K562 (cell line): Measurements from ENCODE around the gene IGF2R. TPM values are rescaled to one million over a fixed set of nuclear protein-coding genes. Genes with fewer than 3 reads are reported as not detected.
A peak's percentile ranks its signal among the peaks of the same experiment; 100 is the strongest.

Source experiments
- ARID2 ChIP-seq: fragments of 450-650 bp; IDR thresholded peaks from 2 replicates; pipeline ENCODE4 v1.6.1; 2017; ENCODE audit warnings: antibody characterized with exemption, mild to moderate bottlenecking
- ARID4B ChIP-seq: sonication (generic); formaldehyde crosslinking; IDR thresholded peaks from 2 replicates; pipeline ENCODE4 v1.8.0; 2022; ENCODE audit warnings: mild to moderate bottlenecking, missing genetic modification reagents
- CC2D1A ChIP-seq: fragments of 450-650 bp; IDR thresholded peaks from 2 replicates; pipeline ENCODE4 v1.6.1; 2017; ENCODE audit warnings: mild to moderate bottlenecking
- DMBX1 ChIP-seq: fragments of 250-450 bp; sonication (Bioruptor Pico); IDR thresholded peaks from 2 replicates; pipeline ENCODE4 v1.8.0; 2022; ENCODE audit warnings: inconsistent platforms, mild to moderate bottlenecking, moderate library complexity, borderline replicate concordance
- E2F6 ChIP-seq, 2 experiments: IDR thresholded peaks; 2 replicates each; pipeline ENCODE4 v1.6.1; 2011; ENCODE audit warnings: borderline replicate concordance in 1 of 2, control low read depth in 1 of 2, low read depth in 1 of 2, low read length in 1 of 2, mild to moderate bottlenecking in 1 of 2, mixed read lengths in 1 of 2, moderate library complexity in 1 of 2; ENCODE audit not compliant: insufficient read depth in 1 of 2, insufficient read length in 1 of 2, poor library complexity in 1 of 2, severe bottlenecking in 1 of 2; ENCODE audit errors: extremely low read depth in 1 of 2
- HLTF ChIP-seq: fragments of 450-650 bp; IDR thresholded peaks from 2 replicates; pipeline ENCODE4 v1.6.1; 2016
- KDM4B ChIP-seq, 2 experiments: fragments of 450-650 bp in 1 of 2; sonication (generic) in 1 of 2; IDR thresholded peaks; 2 replicates each; pipeline ENCODE4 v1.6.1; 2016 to 2017; ENCODE audit warnings: borderline replicate concordance in 2 of 2, antibody characterized with exemption in 1 of 2, low read depth in 1 of 2, mild to moderate bottlenecking in 1 of 2
- NR4A1 ChIP-seq, 2 experiments: fragments of 250-450 bp in 1 of 2; fragments of 450-650 bp in 1 of 2; sonication (Bioruptor Pico) in 1 of 2; IDR thresholded peaks; 2 replicates each; pipeline versions ENCODE4 v1.4.0 to v1.6.1; 2016 to 2020; ENCODE audit warnings: mild to moderate bottlenecking in 2 of 2, missing compliant biosample characterization in 1 of 2, missing genetic modification characterization in 1 of 2, moderate library complexity in 1 of 2
- PBX2 ChIP-seq, 2 experiments: IDR thresholded peaks in 1 of 2; conservative IDR thresholded peaks in 1 of 2; 2 replicates each; pipeline ENCODE4 v1.6.1; 2016; ENCODE audit warnings: low read depth in 2 of 2, mild to moderate bottlenecking in 1 of 2, missing compliant biosample characterization in 1 of 2, missing genetic modification characterization in 1 of 2, moderate library complexity in 1 of 2
- PML ChIP-seq: IDR thresholded peaks from 2 replicates; pipeline ENCODE4 v1.6.1; 2012; ENCODE audit warnings: low read length, inconsistent platforms
- SETDB1 ChIP-seq: IDR thresholded peaks from one replicate; pipeline ENCODE4 v1.6.1; 2012; ENCODE audit warnings: low read length, control low read depth, inconsistent platforms
- SNIP1 ChIP-seq: fragments of 450-650 bp; IDR thresholded peaks from 2 replicates; pipeline ENCODE4 v1.7.1; 2017; ENCODE audit warnings: low read depth, mild to moderate bottlenecking
- ZBTB26 ChIP-seq: fragments of 450-650 bp; formaldehyde crosslinking; IDR thresholded peaks from 2 replicates; pipeline ENCODE4 v1.4.0; 2022; ENCODE audit warnings: missing genetic modification characterization
- ZNF24 ChIP-seq: fragments of 450-650 bp; IDR thresholded peaks from 2 replicates; pipeline ENCODE4 v1.6.1; 2016
- ZNF444 ChIP-seq: fragments of 250-450 bp; sonication (Bioruptor Pico); IDR thresholded peaks from 2 replicates; pipeline ENCODE4 v1.4.0; 2020; ENCODE audit warnings: mild to moderate bottlenecking, moderate library complexity
- polyA plus RNA-seq, 8 experiments: library from polyadenylated mRNA; depleted of rRNA in 4 of 8; stranded (reverse) in 5 of 8; unstranded in 3 of 8; fragments of >200 nt; fragmentation: Nextera tagmentation in 2 of 8; fragmentation: Illumina TruSeq in 1 of 8; extraction: Ambion mirVana in 2 of 8; extraction: Trizol in 1 of 8; gene quantifications; 2 replicates each; pipeline versions ENCODE4 v1.2.1 to v1.2.3, GENCODE V29; 2011 to 2014; ENCODE audit warnings: inconsistent platforms in 1 of 8, missing spikeins in 1 of 8
- total RNA-seq, 7 experiments: library from RNA; depleted of rRNA in 6 of 7; stranded (reverse); fragments of >200 nt in 6 of 7; fragmentation: Illumina TruSeq in 2 of 7; extraction: Trizol in 2 of 7; gene quantifications; 2 replicates each; pipeline versions ENCODE4 v1.2.1 to v1.2.3, GENCODE V29; 2011 to 2021; ENCODE audit warnings: low replicate concordance in 1 of 7

The IGF2R gene
- total and polyA plus RNA-seq, 9 of the 15 experiments (the other 6 are each of a cell fraction or from before 2014, with no cell fraction given), result 3.5 to 92.3 (median 34.5) TPM

- no peak for TF ChIP-seq PBX2 (CRISPR knock-in tag; IDR thresholded peaks at IDR 0.05; ENCODE audit: low read depth)
- TF ChIP-seq PBX2 (tag; conservative IDR thresholded peaks at IDR 0.05; ENCODE audit: low read depth), result peak; percentile 37; the same call in 1 of the 2 replicates
- TF ChIP-seq CC2D1A, result no peak
- TF ChIP-seq SETDB1, result no peak
- no peak for TF ChIP-seq ZNF444 (CRISPR knock-in tag)
- peak; percentile 78; the same call in 1 of the 2 replicates for TF ChIP-seq DMBX1 (CRISPR knock-in tag)
- TF ChIP-seq ZNF24, result no peak
- no peak for TF ChIP-seq E2F6 (IDR thresholded peaks at IDR 0.05; ENCODE audit: borderline replicate concordance in 1 of 2, extremely low read depth in 1 of 2, insufficient read depth in 1 of 2, insufficient read length in 1 of 2, low read depth in 1 of 2, low read length in 1 of 2, poor library complexity in 1 of 2, severe bottlenecking in 1 of 2)
- TF ChIP-seq HLTF, result no peak
- TF ChIP-seq SNIP1, result no peak
- no peak for TF ChIP-seq ARID4B (CRISPR knock-in tag)
- TF ChIP-seq ZBTB26 (CRISPR knock-in tag), result no peak
- TF ChIP-seq KDM4B (IDR thresholded peaks at IDR 0.05; ENCODE audit: borderline replicate concordance in 2 of 2, low read depth in 1 of 2), result no peak
- no peak for TF ChIP-seq NR4A1 (CRISPR knock-in tag; IDR thresholded peaks at IDR 0.05)
- no peak for TF ChIP-seq NR4A1 (tag; IDR thresholded peaks at IDR 0.05)
- TF ChIP-seq ARID2, result no peak
- no peak for TF ChIP-seq PML
Measured at GRCh38 chr6:160102956-160103824, 134.3 kb downstream of the IGF2R start (continued).
